DND-41 (cell line): ENCODE measurements around the gene LONP2.

Experiments
- CTCF ChIP-seq: IDR thresholded peaks from 2 replicates; pipeline ENCODE4 v1.5.1; 2012; ENCODE audit warnings: borderline replicate concordance, low read length, moderate library complexity, mild to moderate bottlenecking; ENCODE audit not compliant: poor library complexity, severe bottlenecking; ENCODE audit errors: extremely low read depth
- EZH2 ChIP-seq: IDR thresholded peaks from 3 replicates; pipeline ENCODE4 v1.6.1; 2012; ENCODE audit warnings: borderline replicate concordance, low read depth, mild to moderate bottlenecking, moderate library complexity, low read length, inconsistent platforms; ENCODE audit not compliant: severe bottlenecking

- TF ChIP-seq CTCF (peak; percentile 2), EZH2 (no peak)
Observed at GRCh38 chr16:48352648-48353390, 108.7 kb downstream of the LONP2 start.
